ENCODE data around the gene KAT14. TPM values are rescaled to one million over a fixed set of nuclear protein-coding genes. Genes with fewer than 3 reads are reported as not detected.
"Not testable (repeated sequence)": the region's sequence is repeated elsewhere in the genome, so short reads cannot be mapped to it uniquely, and the experiment has no call there.

The KAT14 gene
- total RNA-seq, 1 experiment from 2014 or later: 23.2 TPM

GRCh38 chr20:18176318-18176785 is 38.7 kb downstream of the KAT14 start:
- Histone ChIP-seq H3K4me3 (no peak overlapping the region), H3K36me3 (peaks cover 13% of the 10 kb centered on the region), H3K4me1 (no peaks in the 10 kb centered on the region), H3K9me3 (replicated peaks) (peaks cover 4% of the 10 kb centered on the region; the same call in 1 of the 2 replicates), H3K27ac (no peak overlapping the region), H3K27me3 (no peaks in the 10 kb centered on the region)
- no peak for DNase-seq

- peaks cover 27% of the 10 kb centered on the region for H3K36me3 ChIP-seq
- not testable (repeated sequence) for H3K4me3 ChIP-seq; H3K9me3 ChIP-seq (replicated peaks); H3K4me1 ChIP-seq; DNase-seq; H3K27ac ChIP-seq; H3K27me3 ChIP-seq
Measured at GRCh38 chr20:18180366-18180765, 42.7 kb downstream of the KAT14 start.

GRCh38 chr20:18180815-18181214 is 43.2 kb downstream of the KAT14 start:
- peaks cover 4% of the 10 kb centered on the region; the same call in 1 of the 2 replicates for H3K9me3 ChIP-seq (replicated peaks)
- peaks cover 32% of the 10 kb centered on the region for H3K36me3 ChIP-seq
- H3K27ac ChIP-seq: no peak overlapping the region
- H3K27me3 ChIP-seq: no peaks in the 10 kb centered on the region
- no peaks in the 10 kb centered on the region for H3K4me1 ChIP-seq
- H3K4me3 ChIP-seq: no peak overlapping the region
- DNase-seq: no peak

DNA sequence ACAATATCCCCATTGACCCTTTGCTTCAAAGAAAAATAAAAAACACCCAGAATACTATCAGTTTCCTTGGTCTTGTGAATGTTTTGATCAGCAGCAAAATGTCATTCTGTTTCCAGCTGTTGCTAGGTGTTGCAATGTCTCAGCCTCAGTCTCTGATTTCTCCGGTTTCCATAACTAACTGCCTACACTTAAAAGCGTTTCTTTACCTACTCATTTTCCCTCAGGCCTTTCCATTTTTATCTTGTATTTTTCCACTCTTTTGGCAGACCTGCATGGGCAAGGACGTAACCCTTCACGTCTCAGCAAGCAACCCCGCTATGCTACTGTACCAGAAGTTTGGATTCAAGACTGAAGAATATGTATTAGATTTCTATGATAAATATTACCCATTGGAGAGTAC is 49.4 kb downstream of the KAT14 start:
- DNase-seq: no peak
- Histone ChIP-seq H3K9me3 (replicated peaks) (no peaks in the 10 kb centered on the region), H3K4me3 (no peak overlapping the region), H3K27ac (no peak overlapping the region), H3K36me3 (peaks cover 27% of the 10 kb centered on the region), H3K27me3 (no peaks in the 10 kb centered on the region), H3K4me1 (no peaks in the 10 kb centered on the region; the same call in 1 of the 2 replicates)

DNA sequence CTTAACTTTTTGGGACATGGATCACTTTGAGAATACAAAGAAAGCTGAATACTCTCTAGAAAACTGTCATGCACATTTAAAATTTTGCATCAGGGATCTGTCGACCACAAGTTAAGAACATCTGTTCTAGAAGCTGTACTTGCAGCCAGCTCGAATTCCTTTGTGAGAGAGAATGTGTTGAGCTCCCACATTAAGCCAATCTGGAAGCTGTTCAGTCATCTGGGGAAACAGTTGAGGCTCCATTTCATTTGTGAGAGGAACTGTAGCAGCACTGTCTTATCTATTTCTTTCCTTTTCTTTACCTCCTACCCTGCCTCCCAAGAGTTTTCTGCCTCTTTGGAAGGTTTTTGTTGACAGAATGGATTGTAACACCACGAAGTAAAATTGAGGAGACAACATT is 50.8 kb downstream of the KAT14 start:
- peaks cover 24% of the 10 kb centered on the region for H3K36me3 ChIP-seq
- no peaks in the 10 kb centered on the region for H3K27me3 ChIP-seq
- H3K9me3 ChIP-seq (replicated peaks): no peaks in the 10 kb centered on the region
- H3K4me1 ChIP-seq: no peaks in the 10 kb centered on the region; the same call in 1 of the 2 replicates
- DNase-seq: peak in 1 of 2 experiments; percentile 22
- no peak overlapping the region for H3K27ac ChIP-seq
- no peak overlapping the region for H3K4me3 ChIP-seq

GRCh38 chr20:18190338-18191233 is 52.9 kb downstream of the KAT14 start:
- H3K9me3 ChIP-seq (replicated peaks): no peaks in the 10 kb centered on the region
- H3K27me3 ChIP-seq: no peaks in the 10 kb centered on the region
- no peak overlapping the region for H3K4me3 ChIP-seq
- no peak for DNase-seq
- H3K27ac ChIP-seq: no peak overlapping the region
- peaks cover 11% of the 10 kb centered on the region for H3K36me3 ChIP-seq
- H3K4me1 ChIP-seq: no peaks in the 10 kb centered on the region; the same call in 1 of the 2 replicates

DNA sequence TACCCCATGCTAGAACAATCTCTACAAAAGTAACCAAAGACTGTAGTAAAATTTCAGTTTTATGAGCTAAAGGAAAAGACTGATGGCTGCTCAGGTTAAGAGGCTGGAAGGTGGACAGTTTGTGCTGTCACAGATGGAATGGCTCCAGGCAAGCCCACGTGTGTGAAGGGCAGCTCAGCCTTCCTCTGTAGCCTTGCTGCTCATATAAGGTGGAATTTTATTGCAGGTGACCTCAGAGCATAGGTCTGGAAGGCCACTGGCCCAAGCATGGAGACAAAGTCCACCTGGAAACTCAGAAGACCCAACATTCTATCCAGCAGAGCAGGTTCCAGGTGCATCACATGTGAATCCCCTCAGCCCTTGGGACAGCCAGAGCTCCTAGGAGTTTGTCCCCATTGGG is 53.6 kb downstream of the KAT14 start:
- Histone ChIP-seq H3K4me1 (no peaks in the 10 kb centered on the region; the same call in 1 of the 2 replicates), H3K36me3 (peaks cover 8% of the 10 kb centered on the region; the same call in 1 of the 2 replicates), H3K27me3 (no peaks in the 10 kb centered on the region), H3K9me3 (replicated peaks) (no peaks in the 10 kb centered on the region), H3K27ac (no peak overlapping the region), H3K4me3 (no peak overlapping the region)
- no peak for DNase-seq

GRCh38 chr20:18194461-18194860 is 56.8 kb downstream of the KAT14 start:
- not testable (repeated sequence) for H3K4me1 ChIP-seq; DNase-seq; H3K36me3 ChIP-seq; H3K27ac ChIP-seq; H3K9me3 ChIP-seq (replicated peaks); H3K4me3 ChIP-seq; H3K27me3 ChIP-seq

- Histone ChIP-seq H3K36me3 (no peaks in the 10 kb centered on the region), H3K27me3 (no peaks in the 10 kb centered on the region), H3K4me1 (no peaks in the 10 kb centered on the region), H3K27ac (no peak overlapping the region), H3K4me3 (no peak overlapping the region), H3K9me3 (replicated peaks) (no peaks in the 10 kb centered on the region)
- DNase-seq: no peak
Measured at GRCh38 chr20:18195931-18196330, 58.3 kb downstream of the KAT14 start.

DNA sequence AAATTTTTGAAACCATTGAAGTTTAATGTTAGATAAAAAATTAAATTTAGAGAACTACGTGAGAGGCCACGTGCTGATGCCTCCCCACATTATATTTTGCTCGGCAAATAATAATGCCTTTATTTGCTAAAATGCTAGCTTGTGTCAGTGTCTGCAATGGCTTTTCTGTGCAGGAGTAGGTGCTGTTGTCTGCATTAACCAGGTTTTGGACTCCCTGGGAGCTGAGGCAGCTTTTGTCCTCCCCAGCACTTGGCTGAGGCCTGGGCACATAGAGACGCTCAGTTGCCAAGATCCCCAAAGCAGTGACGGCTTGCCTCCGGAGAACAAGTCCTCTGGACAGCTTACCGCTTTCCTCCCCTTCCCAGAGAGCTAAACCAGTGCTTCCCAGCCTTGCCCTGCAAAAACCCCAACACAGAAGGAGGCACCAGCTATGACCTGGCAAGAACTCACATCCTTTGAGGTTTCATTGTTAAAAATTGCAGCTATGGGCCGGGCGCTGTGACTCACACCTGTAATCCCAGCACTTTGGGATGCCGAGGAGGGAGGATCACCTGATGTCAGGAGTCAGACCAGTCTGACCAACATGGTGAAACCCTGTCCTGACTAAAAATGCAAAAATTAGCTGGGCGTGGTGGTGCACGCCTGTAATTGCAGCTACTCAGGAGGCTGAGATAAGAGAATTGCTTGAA is 59.9 kb downstream of the KAT14 start:
- Histone ChIP-seq H3K27ac (no peak overlapping the region), H3K4me3 (no peak overlapping the region), H3K27me3 (no peaks in the 10 kb centered on the region), H3K4me1 (no peaks in the 10 kb centered on the region), H3K36me3 (no peaks in the 10 kb centered on the region), H3K9me3 (replicated peaks) (no peaks in the 10 kb centered on the region)
- no peak for DNase-seq

DNA sequence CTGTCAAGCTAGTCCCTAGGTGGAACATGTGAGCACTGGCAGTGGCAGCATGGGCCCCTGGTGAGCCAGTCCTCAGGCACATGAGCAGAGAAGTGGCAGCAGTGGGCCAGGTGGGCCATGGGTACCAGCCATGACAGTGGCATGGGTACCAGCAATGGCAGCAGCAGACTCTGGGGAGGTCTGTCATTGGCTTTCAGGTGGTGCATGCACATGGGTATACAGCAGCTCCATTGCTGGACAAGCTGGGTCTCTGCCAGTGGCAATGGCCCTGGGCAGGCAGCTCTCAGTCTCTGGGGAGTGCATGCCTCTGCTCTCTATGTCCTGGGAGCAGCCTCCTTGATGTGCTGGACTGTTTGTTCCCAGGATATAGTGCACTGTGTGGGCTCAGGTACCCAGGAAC is 65.3 kb downstream of the KAT14 start:
- Histone ChIP-seq H3K27me3 (no peaks in the 10 kb centered on the region), H3K36me3 (no peaks in the 10 kb centered on the region), H3K9me3 (replicated peaks) (no peaks in the 10 kb centered on the region), H3K4me1 (no peaks in the 10 kb centered on the region), H3K27ac (no peak overlapping the region), H3K4me3 (no peak overlapping the region)
- no peak for DNase-seq

DNA sequence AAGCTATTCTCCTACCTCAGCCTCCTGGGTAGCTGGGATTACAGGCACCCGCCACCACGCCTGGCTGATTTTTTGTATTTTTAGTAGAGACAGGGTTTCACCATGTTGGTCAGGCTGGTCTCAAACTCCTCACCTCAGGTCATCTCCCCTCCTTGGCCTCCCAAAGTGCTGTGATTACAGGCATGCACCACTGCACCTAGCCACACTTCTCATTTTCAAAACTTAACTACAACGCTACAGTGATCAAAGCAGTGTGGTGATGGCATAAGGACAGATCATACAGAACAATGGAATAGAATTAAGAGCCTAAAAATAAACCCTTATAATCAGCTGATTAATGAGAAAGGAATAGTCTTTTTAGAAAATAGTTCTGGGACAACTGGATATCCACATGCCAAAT is 66.0 kb downstream of the KAT14 start:
- H3K4me1 ChIP-seq; DNase-seq; H3K27ac ChIP-seq; H3K27me3 ChIP-seq; H3K4me3 ChIP-seq; H3K36me3 ChIP-seq; H3K9me3 ChIP-seq (replicated peaks): not testable (repeated sequence)

DNA sequence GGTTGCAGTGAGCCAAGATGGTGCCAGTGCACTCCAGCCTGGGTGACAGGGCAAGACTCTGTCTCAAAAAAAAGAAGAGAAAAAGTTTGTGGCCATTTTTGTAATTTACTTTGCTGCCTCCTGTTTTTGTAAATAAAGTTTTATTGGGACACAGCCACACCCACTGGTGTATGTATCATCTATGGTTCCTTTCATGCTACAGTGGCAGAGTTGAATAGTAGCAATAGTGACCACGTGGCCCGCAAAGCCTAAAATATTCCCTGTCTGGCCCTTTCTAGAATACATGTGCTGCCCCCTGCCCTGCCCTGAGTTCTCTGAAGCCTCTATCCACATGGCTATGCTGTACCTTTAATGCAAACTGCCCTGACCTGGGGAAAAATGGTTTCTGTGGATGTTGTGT is 75.3 kb downstream of the KAT14 start:
- no peaks in the 10 kb centered on the region for H3K36me3 ChIP-seq
- H3K4me3 ChIP-seq: no peak overlapping the region
- peaks cover 2% of the 10 kb centered on the region; the same call in 1 of the 2 replicates for H3K27me3 ChIP-seq
- no peak for DNase-seq
- no peaks in the 10 kb centered on the region for H3K4me1 ChIP-seq
- H3K27ac ChIP-seq: no peak overlapping the region
- no peaks in the 10 kb centered on the region; the same call in 1 of the 2 replicates for H3K9me3 ChIP-seq (replicated peaks)

GRCh38 chr20:18215566-18215965 is 77.9 kb downstream of the KAT14 start:
- Histone ChIP-seq H3K27me3 (peaks cover 3% of the 10 kb centered on the region; the same call in 1 of the 2 replicates), H3K36me3 (no peaks in the 10 kb centered on the region), H3K4me1 (no peaks in the 10 kb centered on the region), H3K9me3 (replicated peaks) (no peaks in the 10 kb centered on the region; the same call in 1 of the 2 replicates), H3K4me3 (no peak overlapping the region), H3K27ac (no peak overlapping the region)
- DNase-seq: no peak

DNA sequence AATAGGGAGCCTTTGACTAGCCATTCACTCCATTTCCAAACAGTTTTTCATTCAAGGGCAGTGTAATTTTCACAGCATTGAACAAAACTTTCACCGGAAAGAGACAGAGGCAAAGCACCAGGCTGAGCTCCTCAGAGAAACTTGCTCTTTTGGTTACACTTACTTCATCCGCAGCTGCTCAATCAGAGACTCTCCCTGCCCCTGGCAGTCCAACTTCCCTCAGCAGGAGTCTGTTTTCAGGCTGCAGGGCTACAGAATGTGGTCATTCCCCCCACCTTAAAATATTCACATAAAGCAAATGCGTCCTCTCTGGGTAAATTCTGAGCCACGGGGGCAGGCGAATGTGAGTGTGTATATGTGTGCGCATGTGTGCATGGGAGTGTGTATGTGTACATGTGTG is 80.6 kb downstream of the KAT14 start:
- Histone ChIP-seq H3K9me3 (replicated peaks) (peaks cover 3% of the 10 kb centered on the region; the same call in 1 of the 2 replicates), H3K27ac (no peak overlapping the region), H3K36me3 (no peaks in the 10 kb centered on the region), H3K4me3 (no peak overlapping the region), H3K4me1 (no peaks in the 10 kb centered on the region), H3K27me3 (peaks cover 3% of the 10 kb centered on the region; the same call in 1 of the 2 replicates)
- no peak for DNase-seq
